ENCODE measurements around the gene EYA4. TPM values are rescaled to one million over a fixed set of nuclear protein-coding genes. Genes with fewer than 3 reads are reported as not detected.

The EYA4 gene
- total RNA-seq, 1 experiment from 2014 or later: 55.3 TPM

GRCh38 chr6:133236932-133237331 is 4.2 kb upstream of the EYA4 start:
- no peak for DNase-seq (ENCODE audit: low read depth, low spot score)
- in situ Hi-C loops (cut with HindIII; ENCODE audit: low pct_unique_long_range_greater_than_20kb, low sequenced_read_pairs): no loop called here

GRCh38 chr6:133240511-133241085 is 559 bp upstream of the EYA4 start:
- in situ Hi-C loops (cut with HindIII; ENCODE audit: low pct_unique_long_range_greater_than_20kb, low sequenced_read_pairs): no loop called here
- peak; percentile 84 for DNase-seq (ENCODE audit: low read depth, low spot score)

- peak; percentile 25 for DNase-seq (ENCODE audit: low read depth, low spot score)
- in situ Hi-C loops (cut with HindIII; ENCODE audit: low pct_unique_long_range_greater_than_20kb, low sequenced_read_pairs): no loop called here
These were observed 912 bp downstream of the EYA4 start for GRCh38 chr6:133241901-133242636.

- in situ Hi-C loops (cut with HindIII; ENCODE audit: low pct_unique_long_range_greater_than_20kb, low sequenced_read_pairs): no loop called here
- peak; percentile 56 for DNase-seq (ENCODE audit: low read depth, low spot score)
These were observed 1.8 kb downstream of the EYA4 start for GRCh38 chr6:133242637-133243585.

- no peak for DNase-seq (ENCODE audit: low read depth, low spot score)
- in situ Hi-C loops (cut with HindIII; ENCODE audit: low pct_unique_long_range_greater_than_20kb, low sequenced_read_pairs): no loop called here
These were observed 2.7 kb downstream of the EYA4 start for GRCh38 chr6:133243723-133244305.

GRCh38 chr6:133244519-133244918 is 3.4 kb downstream of the EYA4 start:
- in situ Hi-C loops (cut with HindIII; ENCODE audit: low pct_unique_long_range_greater_than_20kb, low sequenced_read_pairs): no loop called here
- DNase-seq (ENCODE audit: low read depth, low spot score): no peak

GRCh38 chr6:133245007-133245406 is 3.9 kb downstream of the EYA4 start:
- in situ Hi-C loops (cut with HindIII; ENCODE audit: low pct_unique_long_range_greater_than_20kb, low sequenced_read_pairs): no loop called here
- DNase-seq (ENCODE audit: low read depth, low spot score): no peak

GRCh38 chr6:133245422-133245903 is 4.3 kb downstream of the EYA4 start:
- no peak for DNase-seq (ENCODE audit: low read depth, low spot score)

GRCh38 chr6:133247581-133247980 is 6.4 kb downstream of the EYA4 start:
- no peak for DNase-seq (ENCODE audit: low read depth, low spot score)
- in situ Hi-C loops (cut with HindIII; ENCODE audit: low pct_unique_long_range_greater_than_20kb, low sequenced_read_pairs): no loop called here

More at GRCh38 chr6:133245422-133245903, 4.3 kb downstream of the EYA4 start:
- in situ Hi-C loops (cut with HindIII; ENCODE audit: low pct_unique_long_range_greater_than_20kb, low sequenced_read_pairs): no loop called here

- DNase-seq (ENCODE audit: low read depth, low spot score): no peak
- in situ Hi-C loops (cut with HindIII; ENCODE audit: low pct_unique_long_range_greater_than_20kb, low sequenced_read_pairs): no loop called here
These were observed 7.3 kb downstream of the EYA4 start for GRCh38 chr6:133248241-133249001.

- in situ Hi-C loops (cut with HindIII; ENCODE audit: low pct_unique_long_range_greater_than_20kb, low sequenced_read_pairs): no loop called here
- DNase-seq (ENCODE audit: low read depth, low spot score): no peak
These were observed 10.5 kb downstream of the EYA4 start for GRCh38 chr6:133251688-133252087.

- in situ Hi-C loops (cut with HindIII; ENCODE audit: low pct_unique_long_range_greater_than_20kb, low sequenced_read_pairs): no loop called here
- DNase-seq (ENCODE audit: low read depth, low spot score): peak; percentile 56
These were observed 13.5 kb downstream of the EYA4 start for GRCh38 chr6:133254552-133255228.

GRCh38 chr6:133257545-133258105 is 16.5 kb downstream of the EYA4 start:
- in situ Hi-C loops (cut with HindIII; ENCODE audit: low pct_unique_long_range_greater_than_20kb, low sequenced_read_pairs): no loop called here
- no peak for DNase-seq (ENCODE audit: low read depth, low spot score)

- in situ Hi-C loops (cut with HindIII; ENCODE audit: low pct_unique_long_range_greater_than_20kb, low sequenced_read_pairs): no loop called here
- no peak for DNase-seq (ENCODE audit: low read depth, low spot score)
These were observed 18.4 kb downstream of the EYA4 start for GRCh38 chr6:133259561-133259960.

- in situ Hi-C loops (cut with HindIII; ENCODE audit: low pct_unique_long_range_greater_than_20kb, low sequenced_read_pairs): no loop called here
- no peak for DNase-seq (ENCODE audit: low read depth, low spot score)
These were observed 21.6 kb downstream of the EYA4 start for GRCh38 chr6:133262804-133263203.

- in situ Hi-C loops (cut with HindIII; ENCODE audit: low pct_unique_long_range_greater_than_20kb, low sequenced_read_pairs): no loop called here
- DNase-seq (ENCODE audit: low read depth, low spot score): no peak
These were observed 23.9 kb downstream of the EYA4 start for GRCh38 chr6:133265066-133265465.

All from SK-MEL-5 (cell line).